HG03039 (cell line): ENCODE data around the gene ADM2.

Experiments
- ATAC-seq: cut with Tn5 transposase; IDR thresholded peaks from one replicate; pipeline ENCODE4 v1.9.1; 2021; ENCODE audit warnings: mild to moderate bottlenecking, moderate library complexity; ENCODE audit not compliant: unreplicated experiment

The ADM2 gene

DNA sequence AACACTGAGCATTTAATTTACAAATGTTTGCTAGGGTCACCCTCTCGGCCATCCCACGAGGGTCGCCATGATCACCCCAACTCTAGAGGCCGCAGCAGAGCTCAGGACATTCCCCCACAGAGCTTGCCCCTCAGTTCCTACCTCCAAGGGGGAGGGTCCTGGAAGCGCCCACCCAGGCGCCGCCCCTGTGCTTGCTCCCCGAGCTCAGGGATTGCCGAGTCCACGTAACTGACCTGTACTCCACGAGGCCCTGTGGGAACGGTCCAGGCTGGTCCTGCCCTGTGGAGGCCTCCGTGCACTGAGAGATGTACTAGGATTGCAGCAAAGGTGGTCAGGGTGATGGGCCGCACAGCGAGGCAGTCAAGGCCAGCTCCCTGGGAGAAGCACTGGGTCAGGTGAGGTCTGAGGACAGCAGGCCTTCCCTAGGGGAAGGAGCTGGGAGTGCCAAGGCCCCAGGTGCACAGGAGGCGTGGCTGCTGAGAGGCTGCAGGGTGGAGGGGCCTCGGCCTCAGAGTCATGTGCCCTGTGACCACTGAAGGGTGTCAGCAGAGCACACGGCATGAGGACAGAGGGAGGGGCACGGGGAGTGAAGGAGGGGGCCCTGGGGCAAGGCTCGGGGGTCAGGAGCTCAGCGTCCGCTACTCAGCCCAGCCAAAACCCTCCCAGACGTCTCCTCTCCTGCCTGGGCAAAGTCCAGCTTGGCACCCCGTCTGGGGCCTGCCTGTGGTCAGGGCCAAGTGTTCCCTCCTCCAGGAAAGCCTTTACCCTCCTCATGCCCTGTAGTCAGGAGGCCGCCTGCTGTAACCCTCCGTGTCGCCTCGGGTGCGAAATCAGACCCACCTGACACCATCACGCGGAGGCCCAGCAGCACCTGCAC, 2.9 kb downstream of the ADM2 start:
- ATAC-seq = no peak

- no peak for ATAC-seq
Measured at GRCh38 chr22:50485221-50486131, 4.1 kb downstream of the ADM2 start.

- ATAC-seq = no peak
Measured at GRCh38 chr22:50486561-50487289, 5.4 kb downstream of the ADM2 start, which contains the start of gene MIOX. Gene MIOX, plus strand, starts transcription at chr22:50486859. Its CDS starts 39 bp downstream, at chr22:50486898.

- ATAC-seq = no peak
Measured at GRCh38 chr22:50487290-50488005, 6.1 kb downstream of the ADM2 start.

DNA sequence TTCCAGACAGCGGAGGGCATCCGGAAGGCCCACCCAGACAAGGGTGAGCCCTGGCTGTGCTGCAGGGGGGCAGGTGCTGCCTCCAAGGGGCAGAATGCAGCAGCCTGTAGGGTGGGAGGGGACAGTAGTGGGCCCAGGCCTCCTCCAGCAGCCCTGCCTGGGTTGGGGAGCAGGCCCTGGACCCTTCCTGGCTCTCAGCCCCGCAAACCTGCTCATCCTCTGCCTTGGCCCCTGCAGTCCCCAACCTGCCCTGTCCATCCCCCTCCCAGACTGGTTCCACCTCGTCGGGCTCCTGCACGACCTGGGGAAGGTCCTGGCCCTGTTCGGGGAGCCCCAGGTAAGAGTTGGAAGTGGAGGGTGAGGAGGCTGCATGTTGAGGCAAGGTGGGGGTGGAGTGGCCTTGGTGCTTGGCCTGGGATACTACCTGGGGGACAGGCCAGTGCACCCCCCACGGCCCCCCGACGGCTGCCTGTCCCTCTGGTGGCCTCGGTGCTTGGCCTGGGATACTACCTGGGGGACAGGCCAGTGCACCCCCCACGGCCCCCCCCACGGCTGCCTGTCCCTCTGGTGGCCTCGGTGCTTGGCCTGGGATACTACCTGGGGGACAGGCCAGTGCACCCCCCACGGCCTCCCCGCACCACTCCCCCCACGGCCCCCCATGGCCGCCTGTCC, 6.8 kb downstream of the ADM2 start:
- no peak for ATAC-seq

GRCh38 chr22:50488886-50489285, 7.5 kb downstream of the ADM2 start:
- ATAC-seq = no peak

DNA sequence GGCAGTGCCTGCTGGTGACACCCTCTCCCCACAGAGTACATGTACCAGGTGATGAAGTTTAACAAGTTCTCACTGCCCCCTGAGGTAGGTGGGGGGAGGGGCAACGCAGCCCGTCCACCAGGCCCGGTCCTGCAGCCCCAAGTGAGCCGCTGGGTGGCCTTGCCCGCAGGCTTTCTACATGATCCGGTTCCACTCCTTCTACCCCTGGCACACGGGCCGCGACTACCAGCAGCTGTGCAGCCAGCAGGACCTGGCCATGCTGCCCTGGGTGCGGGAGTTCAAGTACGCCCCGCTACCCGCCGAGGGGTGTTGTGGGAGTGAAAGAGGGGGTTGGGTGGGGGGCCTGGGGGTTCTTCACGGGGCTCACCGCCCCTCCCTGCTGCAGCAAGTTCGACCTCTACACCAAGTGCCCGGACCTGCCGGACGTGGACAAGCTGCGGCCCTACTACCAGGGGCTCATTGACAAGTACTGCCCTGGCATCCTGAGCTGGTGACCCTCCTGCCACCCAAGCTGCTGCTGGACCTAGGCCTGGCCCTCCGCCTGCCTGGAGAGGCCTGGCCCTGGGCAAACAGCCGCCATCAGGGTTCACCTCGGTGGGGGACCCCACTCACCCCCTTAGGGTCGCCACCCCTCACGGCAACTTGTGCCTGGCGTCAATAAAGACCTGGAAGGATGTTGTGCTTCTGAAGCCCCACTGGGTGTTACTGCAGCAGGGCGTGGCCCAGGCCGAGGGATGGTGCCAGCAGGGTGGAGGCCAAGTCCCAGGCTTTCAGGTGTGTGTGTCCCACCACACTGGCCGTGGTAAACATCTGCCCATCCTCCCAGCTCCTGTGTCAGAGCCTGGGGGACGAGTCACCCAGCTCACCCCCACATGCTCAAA, 8.3 kb downstream of the ADM2 start:
- ATAC-seq = no peak

DNA sequence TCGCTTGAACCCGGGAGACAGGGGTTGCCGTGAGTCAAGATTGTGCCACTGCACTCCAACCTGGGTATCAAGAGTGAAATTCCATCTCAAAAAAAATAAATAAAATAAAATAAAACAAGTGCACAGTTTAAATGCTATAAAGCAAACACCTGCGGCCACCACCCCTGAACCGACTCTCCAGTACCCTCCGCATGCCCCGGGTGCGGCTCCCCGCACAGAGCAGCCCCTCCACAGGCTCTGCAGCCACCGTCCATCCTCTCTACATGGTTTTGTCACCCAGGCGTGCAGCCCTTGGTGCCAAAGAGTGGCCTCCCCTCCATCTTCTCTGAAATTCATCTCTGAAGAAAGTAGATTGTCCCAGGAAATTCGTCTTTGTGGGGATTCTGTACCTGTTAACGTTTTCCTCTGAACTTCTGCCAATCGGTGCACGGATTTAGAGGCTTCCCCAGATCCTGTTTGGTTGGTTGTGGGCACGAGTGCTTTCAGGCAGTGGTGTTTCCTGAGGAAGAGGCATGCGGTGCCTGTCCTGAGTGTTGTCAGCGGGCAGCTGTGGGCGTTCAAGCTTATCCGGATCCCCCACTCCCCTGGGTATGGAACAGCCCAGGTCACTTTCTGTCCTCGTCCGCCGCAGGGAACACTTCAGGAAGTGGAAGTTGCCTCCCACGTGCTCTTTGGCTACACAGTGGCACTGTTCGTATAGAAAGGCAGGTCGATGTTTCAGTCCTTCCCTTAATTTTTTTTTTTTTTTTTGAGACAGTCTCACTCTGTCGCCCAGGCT, 9.4 kb downstream of the ADM2 start:
- no peak for ATAC-seq

DNA sequence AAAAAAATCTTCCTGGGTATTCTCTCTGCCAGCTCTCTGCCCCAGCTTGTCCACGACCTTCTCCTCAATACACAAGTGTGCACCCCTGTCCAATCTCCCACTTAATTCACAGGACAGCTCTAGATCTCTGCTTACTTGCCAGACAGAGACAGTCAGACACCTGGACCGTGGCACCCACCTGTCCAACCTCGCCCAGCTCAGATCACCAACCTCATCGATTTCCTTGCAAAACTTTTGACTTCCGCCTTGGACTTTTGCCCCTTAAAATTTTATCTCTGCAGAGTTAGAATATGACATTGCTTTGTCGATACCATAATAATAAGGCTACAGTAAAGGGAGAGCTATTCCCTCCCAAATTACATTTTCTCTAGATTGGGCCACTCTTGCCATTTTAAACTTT, 15.8 kb downstream of the ADM2 start:
- ATAC-seq = no peak

GRCh38 chr22:50498322-50498890, 17.1 kb downstream of the ADM2 start:
- ATAC-seq = no peak

- ATAC-seq = no peak
Measured at GRCh38 chr22:50500452-50500851, 19.1 kb downstream of the ADM2 start.

GRCh38 chr22:50502096-50502495, 20.8 kb downstream of the ADM2 start:
- no peak for ATAC-seq

- no peak for ATAC-seq
Measured at GRCh38 chr22:50502628-50503474, 21.5 kb downstream of the ADM2 start.

DNA sequence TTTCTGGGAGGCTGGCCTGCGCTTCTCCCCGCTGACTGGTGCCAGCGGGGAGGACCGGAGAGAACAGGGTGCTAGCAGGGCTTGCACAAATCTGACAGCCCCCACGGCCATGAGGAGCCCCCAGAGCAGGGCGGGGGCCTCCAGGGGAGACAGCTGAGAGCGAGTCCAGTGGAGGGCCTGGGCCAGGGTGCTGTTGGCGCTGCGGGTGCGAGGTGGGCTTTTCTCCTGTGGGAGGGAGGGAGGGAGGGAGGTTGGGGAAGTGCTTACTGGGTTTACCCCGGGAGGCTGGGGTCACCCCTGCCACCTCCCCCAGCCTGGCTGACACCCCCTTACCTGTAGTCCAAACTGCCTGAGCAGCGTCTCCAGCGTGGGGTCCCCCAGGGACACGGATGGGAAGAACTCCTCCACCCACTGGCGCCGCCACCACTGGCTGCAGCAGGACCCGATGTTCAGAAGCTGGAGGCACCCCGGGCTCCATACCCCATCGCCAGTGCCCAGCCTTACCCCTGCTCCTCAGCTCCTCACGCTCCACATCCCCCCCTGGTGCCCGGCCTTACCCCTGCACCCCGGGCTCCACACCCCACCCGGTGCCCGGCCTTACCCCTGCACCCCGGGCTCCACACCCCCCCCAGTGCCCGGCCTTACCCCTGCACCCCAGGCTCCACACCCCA, 22.3 kb downstream of the ADM2 start:
- ATAC-seq = no peak

DNA sequence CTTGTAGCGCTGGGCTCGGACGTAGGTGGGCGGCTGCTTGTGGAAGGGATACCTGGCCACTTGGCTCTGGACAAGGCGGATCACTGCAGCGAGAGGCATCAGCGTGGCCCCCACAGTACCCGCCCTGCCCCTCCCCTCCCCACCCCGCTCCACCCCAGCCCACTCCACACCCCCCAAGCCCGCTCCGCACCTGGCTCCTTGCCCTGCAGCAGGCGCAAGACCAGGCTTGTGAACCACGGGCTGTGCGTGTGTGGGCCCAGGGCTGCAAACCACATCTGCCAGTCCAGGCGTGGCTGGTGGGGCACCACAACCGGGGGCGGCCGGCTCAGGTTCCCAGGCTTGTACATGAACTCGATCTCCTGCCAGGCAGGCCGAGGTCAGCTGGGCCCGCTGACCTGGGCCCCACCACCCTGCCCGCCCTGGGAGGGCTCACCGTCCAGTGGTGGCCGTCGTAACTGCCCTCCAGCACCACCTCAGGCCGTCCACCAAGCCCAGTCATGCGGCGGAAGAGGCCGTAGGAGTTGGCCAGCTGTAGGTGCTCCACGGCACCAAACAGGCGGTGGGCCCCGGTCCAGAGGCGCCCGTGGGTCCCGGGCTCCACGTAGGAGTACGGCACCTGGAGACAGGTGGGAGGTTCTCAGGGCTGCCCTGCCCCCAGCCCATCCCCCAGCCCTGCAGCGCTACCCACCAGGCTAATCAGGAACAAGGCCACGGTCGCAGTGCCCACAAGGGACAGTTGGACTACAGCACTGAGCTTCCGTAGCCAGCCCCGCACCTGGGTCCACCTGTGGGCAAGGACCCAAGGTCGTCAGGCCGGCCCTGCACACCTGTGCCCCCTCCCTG, 23.2 kb downstream of the ADM2 start:
- no peak for ATAC-seq
